HUES6 (cell line): ENCODE data around the gene CTIF.
A peak's percentile ranks its signal among the peaks of the same experiment; 100 is the strongest.

Experiments used
- H3K27ac ChIP-seq: 2 replicates; pipeline ENCODE4 v1.7.0; 2013; ENCODE audit warnings: low read depth, mild to moderate bottlenecking, low read length, inconsistent platforms
- H3K27me3 ChIP-seq: 2 replicates; pipeline ENCODE4 v1.6.1; 2013; ENCODE audit warnings: low read length; ENCODE audit not compliant: control insufficient read depth, insufficient read depth
- H3K36me3 ChIP-seq: 2 replicates; pipeline ENCODE4 v1.6.1; 2013; ENCODE audit warnings: low read length; ENCODE audit not compliant: control insufficient read depth, insufficient read depth
- H3K4me1 ChIP-seq: 2 replicates; pipeline ENCODE4 v1.6.1; 2013; ENCODE audit warnings: low read length; ENCODE audit not compliant: control insufficient read depth, insufficient read depth
- H3K4me3 ChIP-seq: 2 replicates; pipeline ENCODE4 v1.5.1; 2013; ENCODE audit warnings: low read depth, low read length
- H3K9ac ChIP-seq: one replicate; pipeline ENCODE4 v1.6.1; 2013; ENCODE audit warnings: mild to moderate bottlenecking, low read length
- H3K9me3 ChIP-seq: 2 replicates; pipeline ENCODE4 v1.6.1; 2013; ENCODE audit warnings: low read depth, low read length; ENCODE audit not compliant: control insufficient read depth, insufficient read depth

Gene CTIF

DNA sequence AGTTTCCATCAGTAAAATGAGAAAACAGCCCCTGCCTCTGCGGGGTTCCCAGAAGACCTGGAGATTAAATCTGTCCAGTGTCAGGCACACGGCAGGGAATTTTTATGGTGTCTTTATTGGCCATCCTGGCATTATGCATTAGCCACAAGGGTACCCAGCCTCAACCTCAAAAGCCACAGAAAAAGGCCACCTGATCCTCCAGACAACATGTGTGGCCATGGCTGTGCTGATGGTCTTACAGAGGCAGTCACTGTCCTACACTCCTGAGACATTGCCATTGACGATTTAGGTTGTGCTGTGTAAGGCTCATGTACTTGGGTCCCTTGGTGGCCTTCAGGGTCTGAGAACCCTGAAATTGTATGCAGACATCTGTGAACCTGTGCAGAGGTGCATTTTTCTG is 296.3 kb downstream of the CTIF start:
- Histone ChIP-seq H3K9ac (no peak overlapping the region), H3K4me3 (no peak overlapping the region), H3K9me3 (no peaks in the 10 kb centered on the region), H3K27me3 (no peaks in the 10 kb centered on the region), H3K4me1 (peaks cover 52% of the 10 kb centered on the region), H3K27ac (no peak overlapping the region), H3K36me3 (no peaks in the 10 kb centered on the region)

DNA sequence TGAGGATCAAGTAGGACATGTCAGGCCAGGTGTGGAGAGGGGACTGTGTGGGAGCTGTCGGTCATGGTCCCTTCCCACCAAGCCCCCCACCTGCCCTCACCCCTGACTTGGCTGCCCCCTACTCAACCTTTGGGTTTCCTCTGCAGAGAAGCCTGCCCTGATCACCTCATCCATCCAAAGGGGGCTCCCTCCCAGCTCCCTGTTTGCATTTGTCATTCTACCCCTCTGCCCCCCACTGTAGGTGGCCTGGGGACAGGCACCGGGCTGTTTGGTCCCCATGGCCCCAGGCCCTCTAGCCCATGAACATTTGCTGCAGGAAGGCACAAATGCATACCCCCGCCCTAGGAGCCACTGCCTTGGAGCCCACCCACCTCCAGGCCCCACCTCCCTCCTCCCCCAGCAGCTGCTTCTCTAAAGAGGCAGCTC is 296.9 kb downstream of the CTIF start:
- Histone ChIP-seq H3K9ac (no peak overlapping the region), H3K36me3 (no peaks in the 10 kb centered on the region), H3K4me1 (peaks cover 55% of the 10 kb centered on the region), H3K27me3 (no peaks in the 10 kb centered on the region), H3K27ac (no peak overlapping the region), H3K9me3 (no peaks in the 10 kb centered on the region), H3K4me3 (no peak overlapping the region)

DNA sequence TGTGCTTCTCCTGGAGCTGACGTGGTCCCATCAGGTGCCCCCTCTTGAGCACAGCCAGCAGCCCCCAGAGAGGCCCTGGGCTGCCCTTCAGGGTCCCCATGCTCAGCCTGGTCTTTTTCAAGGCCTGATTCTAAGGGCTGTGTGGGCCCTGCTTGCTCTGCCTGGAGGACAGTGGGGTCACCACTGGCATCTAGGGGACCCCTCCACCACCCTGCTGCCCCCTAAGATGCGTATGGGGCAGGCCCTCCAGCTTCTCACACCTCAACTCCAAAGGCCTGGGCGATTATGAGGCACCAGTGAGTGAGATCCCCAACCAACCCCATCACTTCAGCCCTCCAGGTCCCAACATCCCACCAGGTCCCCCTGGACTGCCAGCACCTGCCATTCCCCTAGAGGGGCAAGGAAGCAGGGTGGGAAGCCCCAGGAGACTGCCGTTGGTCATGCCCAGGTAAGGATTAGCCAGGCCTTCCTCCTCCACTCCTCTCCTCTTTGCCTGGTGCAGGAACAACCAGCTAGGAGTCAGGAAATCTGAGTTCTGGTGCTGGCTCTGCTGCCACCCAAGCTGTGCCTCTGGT is 297.5 kb downstream of the CTIF start:
- H3K9me3 ChIP-seq, result no peaks in the 10 kb centered on the region
- H3K27me3 ChIP-seq, result no peaks in the 10 kb centered on the region
- no peaks in the 10 kb centered on the region for H3K36me3 ChIP-seq
- H3K4me1 ChIP-seq, result peaks cover 59% of the 10 kb centered on the region
- no peak overlapping the region for H3K4me3 ChIP-seq
- no peak overlapping the region for H3K27ac ChIP-seq
- no peak overlapping the region for H3K9ac ChIP-seq

DNA sequence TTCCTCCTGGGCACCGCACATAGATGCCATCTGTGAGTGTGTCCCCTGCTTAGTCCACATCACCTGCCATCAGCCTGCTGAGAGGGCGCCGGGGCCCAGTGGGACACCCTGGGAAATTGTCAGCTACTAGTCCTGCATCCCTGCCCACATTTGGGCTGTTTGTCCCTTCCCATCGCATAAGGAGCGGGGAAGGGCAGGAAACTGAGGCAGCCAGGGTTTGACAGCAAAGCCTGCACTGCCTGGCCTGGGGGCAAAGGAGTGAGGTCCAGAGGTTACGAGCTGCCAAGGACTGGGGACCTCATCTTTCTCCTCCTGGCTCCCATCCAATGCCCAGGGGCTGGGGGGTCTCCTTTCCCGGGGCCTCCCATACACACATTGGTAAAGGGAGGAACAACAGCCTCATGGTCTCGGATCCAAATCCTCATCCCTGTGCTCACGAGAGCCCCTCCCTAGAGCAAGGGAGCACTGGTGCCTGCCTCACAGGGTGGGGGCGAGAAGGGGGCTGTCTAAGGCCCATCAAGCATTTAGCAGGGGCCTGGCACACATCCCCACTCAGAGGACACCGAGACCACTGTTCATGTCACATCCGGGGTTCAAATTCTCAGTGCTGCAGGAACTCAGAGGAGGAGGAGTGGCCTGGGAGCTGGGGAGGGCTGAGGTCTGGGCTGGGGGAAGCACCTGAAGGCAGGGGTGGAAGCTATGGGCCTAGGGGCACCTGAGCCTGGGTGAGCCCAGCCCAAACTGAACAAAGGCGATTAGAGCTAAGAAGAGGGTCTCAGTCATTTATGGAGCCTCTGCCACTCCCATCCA is 298.2 kb downstream of the CTIF start:
- Histone ChIP-seq H3K9me3 (no peaks in the 10 kb centered on the region), H3K27me3 (no peaks in the 10 kb centered on the region), H3K4me1 (peaks cover 63% of the 10 kb centered on the region), H3K9ac (no peak overlapping the region), H3K27ac (no peak overlapping the region), H3K4me3 (no peak overlapping the region), H3K36me3 (no peaks in the 10 kb centered on the region)

DNA sequence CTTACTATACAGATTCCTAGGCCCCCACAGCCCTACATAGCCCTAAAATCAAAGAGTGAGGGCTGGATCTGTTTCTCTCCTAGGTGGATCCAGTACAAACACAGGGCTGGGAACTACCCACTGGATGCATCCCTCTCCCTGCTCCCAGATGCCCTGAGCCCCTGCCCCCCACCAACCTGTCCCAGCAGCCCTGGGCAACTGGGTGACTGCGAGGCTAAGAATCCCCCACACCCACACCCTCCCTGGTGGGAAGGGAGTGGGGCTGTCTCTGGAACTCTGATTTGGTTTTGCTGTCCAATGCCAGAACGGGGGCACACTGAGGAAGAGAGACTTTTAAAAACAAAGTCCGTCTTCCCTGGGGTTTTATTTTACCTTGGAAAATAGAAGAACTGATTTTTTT is 298.8 kb downstream of the CTIF start:
- H3K27me3 ChIP-seq, result no peaks in the 10 kb centered on the region
- no peaks in the 10 kb centered on the region for H3K36me3 ChIP-seq
- no peaks in the 10 kb centered on the region for H3K9me3 ChIP-seq
- no peak overlapping the region for H3K4me3 ChIP-seq
- H3K4me1 ChIP-seq, result peaks cover 65% of the 10 kb centered on the region
- H3K9ac ChIP-seq, result no peak overlapping the region
- no peak overlapping the region for H3K27ac ChIP-seq

DNA sequence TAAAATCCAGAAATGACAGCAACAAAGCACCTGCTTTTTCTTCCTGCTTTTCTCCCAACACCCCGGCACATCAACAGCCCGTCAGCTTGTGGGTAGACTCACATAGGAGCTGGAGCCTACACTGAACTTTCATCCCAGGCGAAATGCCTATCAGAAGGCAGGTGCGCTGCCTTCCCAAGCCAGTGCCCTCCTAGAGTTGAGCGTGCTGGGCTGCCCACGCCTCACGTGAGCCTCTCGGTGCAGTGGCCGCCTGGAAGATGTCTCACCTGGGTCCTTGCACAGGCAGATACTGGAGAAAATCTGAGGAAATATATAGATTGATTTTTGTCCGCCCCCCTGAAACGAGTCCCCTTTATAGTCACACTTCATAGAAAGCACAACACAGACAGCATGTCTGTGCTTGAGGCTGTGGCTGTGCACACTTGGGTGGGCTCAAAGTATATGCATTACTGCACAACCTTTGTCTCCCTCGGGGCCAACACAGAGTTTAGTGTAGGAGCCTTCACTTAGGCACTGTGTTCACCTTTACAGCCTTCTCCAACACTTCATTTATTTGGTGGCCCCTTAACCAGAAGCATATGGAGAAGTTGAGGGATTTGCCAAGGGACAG is 299.4 kb downstream of the CTIF start:
- Histone ChIP-seq H3K27me3 (no peaks in the 10 kb centered on the region), H3K4me3 (no peak overlapping the region), H3K9ac (no peak overlapping the region), H3K27ac (no peak overlapping the region), H3K36me3 (no peaks in the 10 kb centered on the region), H3K9me3 (no peaks in the 10 kb centered on the region), H3K4me1 (peaks cover 62% of the 10 kb centered on the region)

DNA sequence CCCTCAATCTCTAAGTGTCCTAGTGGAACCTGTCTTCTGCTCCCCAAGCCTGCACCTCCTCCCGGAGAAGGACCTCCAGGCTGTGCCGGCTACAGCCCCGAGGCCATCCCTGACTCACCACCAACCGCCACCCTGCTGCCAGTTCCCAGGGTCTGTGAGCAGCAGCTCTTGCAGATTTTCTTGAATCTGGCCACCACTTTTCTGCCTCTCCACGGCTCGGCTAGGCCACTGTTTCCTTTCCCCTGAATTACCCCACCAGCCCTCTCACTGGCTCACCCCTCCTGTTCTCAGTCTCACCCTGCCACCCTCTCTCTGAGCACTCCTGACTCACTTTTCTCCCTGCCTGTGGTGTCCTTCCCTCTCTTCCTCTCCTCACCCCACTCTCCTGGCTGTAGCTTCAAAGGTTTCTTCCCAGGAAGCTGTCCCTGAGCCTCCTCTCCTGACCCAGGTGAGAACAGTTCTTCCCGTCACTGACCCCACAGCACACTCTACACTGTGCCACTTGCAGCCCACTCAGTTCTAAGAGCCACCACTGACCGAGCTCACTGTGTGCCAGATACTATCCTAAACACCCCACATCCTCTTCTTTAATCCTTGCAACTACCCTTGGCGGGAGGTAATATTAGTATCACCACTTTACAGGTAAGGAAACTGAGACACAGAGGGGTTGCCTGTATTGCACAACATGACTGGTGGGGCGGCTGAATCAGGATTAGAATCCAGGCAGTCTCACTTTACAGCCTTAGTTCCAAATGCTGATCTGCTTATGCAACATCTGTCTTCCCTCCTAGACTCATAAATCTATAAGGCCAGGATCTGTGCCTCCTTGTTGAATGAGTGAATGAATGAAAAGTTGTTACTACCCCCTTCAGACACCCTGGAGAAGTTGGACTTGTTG is 300.3 kb downstream of the CTIF start:
- Histone ChIP-seq H3K27ac (no peak overlapping the region), H3K4me3 (no peak overlapping the region), H3K36me3 (no peaks in the 10 kb centered on the region), H3K27me3 (no peaks in the 10 kb centered on the region), H3K9me3 (no peaks in the 10 kb centered on the region), H3K9ac (no peak overlapping the region), H3K4me1 (peaks cover 54% of the 10 kb centered on the region)

DNA sequence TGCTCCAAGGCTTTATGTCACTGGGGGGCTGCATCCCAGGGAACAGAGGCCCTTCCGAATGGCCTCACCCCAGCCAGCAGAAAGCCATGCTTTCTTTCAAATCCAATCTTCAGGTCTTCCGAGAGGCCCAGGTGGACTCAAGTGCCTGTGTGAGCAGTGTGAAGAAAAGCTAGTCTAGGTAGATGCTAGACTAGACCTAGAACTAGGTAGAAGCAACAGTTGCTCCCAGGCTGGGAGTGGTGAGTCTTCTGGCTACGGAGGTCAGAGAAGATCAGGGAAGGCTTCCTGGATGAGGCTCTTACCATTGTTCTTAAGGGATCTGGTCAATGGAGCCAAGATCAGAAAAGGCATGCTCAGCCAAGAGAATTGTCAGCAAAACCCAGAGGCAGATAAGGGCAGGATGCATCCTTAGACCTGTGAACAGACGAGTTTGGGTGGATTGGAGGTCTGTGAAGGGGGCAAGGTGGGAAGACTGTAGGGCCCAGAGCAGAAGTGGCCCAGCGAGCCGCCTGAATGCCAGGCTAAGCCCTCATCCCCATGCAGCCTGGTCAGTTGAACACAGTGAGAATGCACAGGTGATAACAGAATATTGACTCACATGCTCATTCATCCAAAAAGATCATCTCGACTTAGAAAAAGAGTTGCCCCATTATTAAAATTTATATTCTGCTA is 301.1 kb downstream of the CTIF start:
- Histone ChIP-seq H3K4me1 (peaks cover 46% of the 10 kb centered on the region), H3K27me3 (no peaks in the 10 kb centered on the region), H3K9me3 (no peaks in the 10 kb centered on the region), H3K9ac (no peak overlapping the region), H3K36me3 (no peaks in the 10 kb centered on the region), H3K4me3 (no peak overlapping the region), H3K27ac (no peak overlapping the region)

DNA sequence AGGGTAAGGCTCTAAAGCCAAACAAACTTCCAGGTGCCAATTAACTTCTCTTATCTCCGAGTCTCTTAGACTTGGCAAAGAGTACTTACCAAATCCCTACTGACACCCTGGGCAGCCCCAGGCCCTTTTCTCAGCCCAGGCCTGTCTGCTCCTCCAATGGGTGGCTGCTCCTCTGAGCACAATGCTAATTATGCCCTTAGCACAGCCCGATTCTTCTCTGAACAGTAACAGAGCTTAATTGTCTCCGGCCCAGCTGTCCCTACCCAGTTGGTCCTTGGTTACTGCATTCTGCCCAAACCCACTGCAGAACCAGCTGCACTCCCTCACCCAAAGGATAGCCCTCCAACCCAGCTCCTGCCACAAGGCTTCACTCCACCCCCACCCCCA is 301.7 kb downstream of the CTIF start:
- H3K36me3 ChIP-seq, result no peaks in the 10 kb centered on the region
- no peak overlapping the region for H3K4me3 ChIP-seq
- H3K4me1 ChIP-seq, result peaks cover 41% of the 10 kb centered on the region
- H3K27ac ChIP-seq, result no peak overlapping the region
- H3K9ac ChIP-seq, result no peak overlapping the region
- H3K27me3 ChIP-seq, result no peaks in the 10 kb centered on the region
- H3K9me3 ChIP-seq, result no peaks in the 10 kb centered on the region

DNA sequence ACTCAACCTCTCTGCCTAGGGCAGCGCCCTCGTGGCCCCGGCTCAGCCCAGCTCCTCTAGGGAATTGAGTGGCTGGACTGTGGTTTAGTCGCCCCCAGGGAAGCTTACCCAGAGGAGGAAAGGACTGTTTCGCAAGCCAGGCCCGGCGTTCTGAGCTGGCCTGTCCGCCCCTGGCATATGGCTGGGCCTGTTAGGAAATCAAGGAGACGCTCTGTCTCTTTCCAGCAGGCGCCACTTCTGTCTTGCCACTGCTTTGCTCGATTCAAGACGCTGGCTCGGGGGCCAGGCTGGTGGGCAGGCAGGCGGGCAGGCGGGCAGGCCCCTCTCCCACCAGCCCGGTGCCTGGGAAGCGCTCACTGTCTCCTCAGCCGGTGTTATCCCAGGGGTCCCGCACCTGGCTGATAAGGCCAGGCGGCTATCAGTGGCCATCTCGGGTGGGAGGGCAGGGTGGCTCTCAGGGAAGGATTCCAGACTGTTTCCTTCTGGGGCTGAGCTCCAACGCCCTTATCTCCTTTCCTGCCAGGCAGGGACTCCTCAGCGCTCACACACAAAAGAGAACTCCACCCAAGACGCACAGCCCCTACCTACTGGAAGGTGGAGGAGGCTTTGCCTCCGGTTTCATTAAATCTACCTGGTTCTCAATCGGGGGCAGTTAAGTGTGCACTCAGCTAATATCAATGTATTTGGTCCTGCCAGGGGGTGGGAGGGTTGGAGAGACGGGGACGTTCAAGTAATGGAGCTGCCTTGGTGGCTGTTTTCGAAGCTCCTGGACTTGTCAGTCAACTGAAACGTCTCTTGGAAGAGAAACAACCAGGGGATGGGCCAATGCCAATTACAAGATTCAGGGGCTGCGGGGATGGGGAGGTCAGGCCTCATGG is 302.8 kb downstream of the CTIF start:
- peak overlapping the region; percentile 20; the same call in 1 of the 2 replicates for H3K27ac ChIP-seq
- no peak overlapping the region for H3K4me3 ChIP-seq
- peaks cover 35% of the 10 kb centered on the region for H3K4me1 ChIP-seq
- no peak overlapping the region for H3K9ac ChIP-seq
- H3K9me3 ChIP-seq, result no peaks in the 10 kb centered on the region
- H3K36me3 ChIP-seq, result no peaks in the 10 kb centered on the region
- no peaks in the 10 kb centered on the region for H3K27me3 ChIP-seq
